ENCODE results near the gene SHFL. TPM values are rescaled to one million over a fixed set of nuclear protein-coding genes. Genes with fewer than 3 reads are reported as not detected.

SHFL gene
- total RNA-seq, 1 experiment from 2014 or later: 11.9 TPM

DNA sequence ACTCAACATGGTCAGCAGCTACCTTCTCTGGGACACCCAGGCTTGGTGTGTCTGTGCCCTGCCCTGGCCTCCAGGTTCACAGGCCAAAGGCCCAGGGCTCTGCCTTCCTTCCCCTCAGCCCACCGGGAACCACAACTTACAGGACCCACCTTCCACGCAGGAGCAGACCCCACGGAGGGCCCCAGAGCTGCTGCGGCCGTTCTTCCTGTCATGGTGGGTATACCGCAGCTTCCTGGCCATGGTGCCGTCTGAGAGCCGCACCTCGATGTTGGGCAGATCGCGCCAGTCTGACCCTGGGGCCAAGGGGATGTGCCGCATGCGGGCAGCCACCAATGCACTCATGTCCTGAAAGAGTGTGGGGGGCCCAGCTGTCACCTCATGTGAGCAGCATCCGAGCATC, 50.8 kb downstream of the SHFL start:
- Mint-ChIP-seq H3K4me3 (ENCODE audit: unreplicated experiment) (no peak overlapping the region), H3K9me3 (ENCODE audit: unreplicated experiment) (no peaks in the 10 kb centered on the region), H3K27me3 (ENCODE audit: insufficient read depth, unreplicated experiment) (no peaks in the 10 kb centered on the region), H3K36me3 (ENCODE audit: insufficient read depth, unreplicated experiment) (peaks cover 55% of the 10 kb centered on the region), H3K4me1 (ENCODE audit: insufficient read depth, unreplicated experiment) (no peaks in the 10 kb centered on the region), H3K27ac (ENCODE audit: low read depth, unreplicated experiment) (no peak overlapping the region)
- no peak for DNase-seq (ENCODE audit: unreplicated experiment)
- ChIA-PET POLR2A (no interaction called here), CTCF (interaction anchor here (0.7 kb wide), 1 partner anchor 16 kb away, joined by 6 read pairs; no protein-coding TSS in a partner anchor)
- intact Hi-C loops (cut with micrococcal nuclease): no loop called here
- BruUV-seq (replicated peaks): no TSS peak
- TF ChIP-seq, protein P1, sequence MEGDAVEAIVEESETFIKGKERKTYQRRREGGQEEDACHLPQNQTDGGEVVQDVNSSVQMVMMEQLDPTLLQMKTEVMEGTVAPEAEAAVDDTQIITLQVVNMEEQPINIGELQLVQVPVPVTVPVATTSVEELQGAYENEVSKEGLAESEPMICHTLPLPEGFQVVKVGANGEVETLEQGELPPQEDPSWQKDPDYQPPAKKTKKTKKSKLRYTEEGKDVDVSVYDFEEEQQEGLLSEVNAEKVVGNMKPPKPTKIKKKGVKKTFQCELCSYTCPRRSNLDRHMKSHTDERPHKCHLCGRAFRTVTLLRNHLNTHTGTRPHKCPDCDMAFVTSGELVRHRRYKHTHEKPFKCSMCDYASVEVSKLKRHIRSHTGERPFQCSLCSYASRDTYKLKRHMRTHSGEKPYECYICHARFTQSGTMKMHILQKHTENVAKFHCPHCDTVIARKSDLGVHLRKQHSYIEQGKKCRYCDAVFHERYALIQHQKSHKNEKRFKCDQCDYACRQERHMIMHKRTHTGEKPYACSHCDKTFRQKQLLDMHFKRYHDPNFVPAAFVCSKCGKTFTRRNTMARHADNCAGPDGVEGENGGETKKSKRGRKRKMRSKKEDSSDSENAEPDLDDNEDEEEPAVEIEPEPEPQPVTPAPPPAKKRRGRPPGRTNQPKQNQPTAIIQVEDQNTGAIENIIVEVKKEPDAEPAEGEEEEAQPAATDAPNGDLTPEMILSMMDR (IDR thresholded peaks at IDR 0.05; ENCODE audit: unreplicated experiment): no peak

DNA sequence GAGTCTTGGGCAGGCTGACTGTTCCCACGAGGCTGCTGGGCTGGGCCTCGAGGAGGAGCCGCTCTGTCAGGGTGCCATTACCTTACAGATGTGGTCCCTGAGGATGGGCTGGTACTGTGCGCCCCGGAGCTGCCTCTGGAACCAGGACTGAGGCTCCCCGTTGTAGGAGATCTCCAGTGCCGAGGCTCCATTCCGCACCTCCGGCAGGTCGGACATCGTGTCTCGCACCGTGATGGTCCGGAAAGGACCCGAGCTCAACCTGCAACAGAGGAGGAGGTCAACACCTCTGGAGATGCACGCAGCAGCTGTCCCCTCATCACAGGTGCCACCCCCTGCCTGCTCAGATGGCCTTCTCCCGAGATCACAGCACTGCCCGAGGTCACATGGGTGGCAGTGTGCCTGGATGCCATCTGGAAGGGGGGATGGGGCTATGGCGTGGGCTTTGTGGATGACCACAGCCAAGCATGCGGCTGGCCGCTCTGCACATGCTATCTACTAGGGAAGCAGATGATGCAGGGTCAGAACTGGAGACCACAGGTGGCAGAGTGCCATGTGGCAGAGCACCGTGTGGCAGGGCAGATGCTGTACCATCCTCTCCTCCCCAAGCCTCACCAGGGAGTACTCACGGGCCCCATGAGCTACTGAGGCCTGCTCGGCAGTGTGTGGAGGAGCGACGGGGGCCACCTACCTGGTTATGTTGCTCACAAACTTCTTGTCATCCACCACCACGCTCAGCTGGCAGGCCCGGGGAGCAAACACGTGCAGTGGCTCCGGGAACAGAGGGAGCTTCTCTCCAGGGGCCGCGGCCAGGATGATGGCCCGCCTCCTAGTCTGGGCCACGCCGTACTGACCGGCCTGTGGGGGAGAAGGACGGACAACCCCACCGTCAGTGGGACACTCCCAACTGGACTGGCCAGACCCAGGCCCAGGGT, 51.9 kb downstream of the SHFL start:
- Mint-ChIP-seq H3K27me3 (ENCODE audit: insufficient read depth, unreplicated experiment) (no peaks in the 10 kb centered on the region), H3K36me3 (ENCODE audit: insufficient read depth, unreplicated experiment) (peaks cover 46% of the 10 kb centered on the region), H3K27ac (ENCODE audit: low read depth, unreplicated experiment) (no peak overlapping the region), H3K4me3 (ENCODE audit: unreplicated experiment) (no peak overlapping the region), H3K4me1 (ENCODE audit: insufficient read depth, unreplicated experiment) (no peaks in the 10 kb centered on the region), H3K9me3 (ENCODE audit: unreplicated experiment) (no peaks in the 10 kb centered on the region)
- POLR2A ChIA-PET: no interaction called here
- intact Hi-C loops (cut with micrococcal nuclease): no loop called here
- no peak for DNase-seq (ENCODE audit: unreplicated experiment)
- BruUV-seq (replicated peaks): no TSS peak
- TF ChIP-seq, protein P1 (IDR thresholded peaks at IDR 0.05; ENCODE audit: unreplicated experiment): no peak
- CTCF ChIA-PET: interaction anchor here (1.2 to 2.3 kb wide), 2 partner anchors 18 to 19 kb away, joined by 3 to 9 read pairs; partner anchors contain the start of gene EIF3G

DNA sequence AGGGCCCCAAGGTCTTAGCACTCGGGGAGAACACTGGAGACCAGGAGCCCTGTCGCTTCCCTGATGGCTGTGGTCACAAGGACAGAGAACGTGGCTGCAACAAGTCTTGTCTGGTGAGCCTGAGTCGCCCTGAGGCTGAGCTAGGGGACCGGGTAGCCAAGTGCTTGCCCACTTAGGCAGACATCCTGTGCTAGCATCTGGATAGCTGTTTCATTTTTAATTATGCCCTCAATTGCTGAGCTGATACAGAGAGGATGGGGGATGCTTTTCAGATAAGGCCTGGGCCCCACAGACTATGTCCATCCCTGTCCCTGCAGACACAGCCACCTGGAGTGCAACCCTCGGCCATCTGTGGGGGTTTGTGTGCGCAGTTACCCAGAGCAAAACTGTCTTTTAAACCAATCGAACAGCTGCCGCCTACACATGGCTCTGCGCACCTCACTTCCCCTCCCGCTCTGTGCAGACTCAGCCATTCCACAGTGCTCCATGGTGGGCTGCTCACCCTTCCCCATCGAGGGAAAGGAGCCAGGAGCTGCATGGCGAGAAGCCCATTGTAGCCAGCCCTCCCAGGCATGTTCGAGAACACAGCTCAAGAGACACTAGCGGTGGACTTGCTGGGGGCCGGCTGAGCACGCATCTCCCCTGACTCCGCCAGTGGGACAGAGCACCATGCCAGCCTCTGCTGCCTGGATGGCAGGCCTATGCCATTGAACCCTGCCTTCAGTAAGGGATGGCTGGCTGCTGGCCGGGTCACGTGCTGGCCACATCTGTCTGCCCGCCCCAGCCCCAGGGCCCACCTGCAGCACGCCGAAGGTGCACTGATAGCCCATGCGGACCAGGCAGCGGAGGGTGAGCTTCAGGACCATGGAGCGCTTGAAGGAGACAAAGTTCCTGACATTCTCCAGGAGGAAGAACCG, 53.0 kb downstream of the SHFL start:
- H3K27me3 Mint-ChIP-seq (ENCODE audit: insufficient read depth, unreplicated experiment): no peaks in the 10 kb centered on the region
- no peaks in the 10 kb centered on the region for H3K9me3 Mint-ChIP-seq (ENCODE audit: unreplicated experiment)
- H3K4me3 Mint-ChIP-seq (ENCODE audit: unreplicated experiment): no peak overlapping the region
- TF ChIP-seq, protein P1 (IDR thresholded peaks at IDR 0.05; ENCODE audit: unreplicated experiment): no peak
- peaks cover 56% of the 10 kb centered on the region for H3K36me3 Mint-ChIP-seq (ENCODE audit: insufficient read depth, unreplicated experiment)
- intact Hi-C loops (cut with micrococcal nuclease): no loop called here
- H3K4me1 Mint-ChIP-seq (ENCODE audit: insufficient read depth, unreplicated experiment): no peaks in the 10 kb centered on the region
- DNase-seq (ENCODE audit: unreplicated experiment): no peak
- no peak overlapping the region for H3K27ac Mint-ChIP-seq (ENCODE audit: low read depth, unreplicated experiment)
- POLR2A ChIA-PET: no interaction called here
- BruUV-seq (replicated peaks): no TSS peak
- CTCF ChIA-PET: interaction anchor here (1.1 to 2.3 kb wide), 2 partner anchors 19 to 208 kb away, joined by 3 to 9 read pairs; partner anchors contain the start of gene EIF3G

DNA sequence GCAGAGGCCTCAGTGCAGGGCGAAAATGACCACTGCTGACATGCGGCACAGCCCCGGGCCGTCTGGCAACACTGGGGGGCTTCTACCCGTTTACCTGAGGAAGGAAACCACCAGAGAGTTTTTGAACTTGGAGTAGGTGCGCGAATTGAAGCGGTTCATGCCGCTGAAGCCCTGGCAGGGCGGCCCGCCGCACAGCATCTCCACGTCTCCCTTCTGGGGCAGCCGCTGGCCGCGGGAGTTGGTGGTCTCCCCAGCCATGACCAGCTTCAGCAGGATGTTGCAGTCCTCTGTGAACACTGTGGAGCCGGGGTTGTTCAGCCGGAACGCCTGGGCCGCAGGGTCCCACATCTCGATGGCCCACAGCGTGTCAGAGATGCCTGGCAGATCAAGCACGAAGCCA, 53.8 kb downstream of the SHFL start:
- Mint-ChIP-seq H3K27ac (ENCODE audit: low read depth, unreplicated experiment) (no peak overlapping the region), H3K27me3 (ENCODE audit: insufficient read depth, unreplicated experiment) (no peaks in the 10 kb centered on the region), H3K9me3 (ENCODE audit: unreplicated experiment) (no peaks in the 10 kb centered on the region), H3K4me3 (ENCODE audit: unreplicated experiment) (no peak overlapping the region), H3K36me3 (ENCODE audit: insufficient read depth, unreplicated experiment) (peaks cover 54% of the 10 kb centered on the region), H3K4me1 (ENCODE audit: insufficient read depth, unreplicated experiment) (no peaks in the 10 kb centered on the region)
- TF ChIP-seq, protein P1 (IDR thresholded peaks at IDR 0.05; ENCODE audit: unreplicated experiment): no peak
- ChIA-PET CTCF (interaction anchor here (2.3 kb wide), 1 partner anchor 20 kb away, joined by 9 read pairs; the partner anchor contains the start of gene EIF3G), POLR2A (no interaction called here)
- no TSS peak for BruUV-seq (replicated peaks)
- no peak for DNase-seq (ENCODE audit: unreplicated experiment)
- intact Hi-C loops (cut with micrococcal nuclease): no loop called here

All from MCF 10A (cell line).